Panc1 (cell line): ENCODE measurements around the gene PPM1F.

Experiments
- CTCF ChIP-seq: fragments of 450-650 bp; IDR thresholded peaks from 2 replicates; pipeline ENCODE4 v1.5.1; 2017; ENCODE audit warnings: mild to moderate bottlenecking
- POLR2AphosphoS5 ChIP-seq: IDR thresholded peaks from 2 replicates; pipeline ENCODE4 v1.6.1; 2012; ENCODE audit warnings: mild to moderate bottlenecking, low read depth, low read length, moderate library complexity
- REST ChIP-seq, 2 experiments: IDR thresholded peaks; 2 replicates each; pipeline ENCODE4 v1.6.1; 2011 to 2012; ENCODE audit warnings: low read depth in 2 of 2, control low read depth in 1 of 2, low read length in 1 of 2, mild to moderate bottlenecking in 1 of 2, moderate library complexity in 1 of 2; ENCODE audit not compliant: insufficient read depth in 1 of 2
- TCF7L2 ChIP-seq: IDR thresholded peaks from 2 replicates; pipeline ENCODE4 v1.6.1; 2011; ENCODE audit warnings: mild to moderate bottlenecking, low read depth, low read length, inconsistent platforms

DNA sequence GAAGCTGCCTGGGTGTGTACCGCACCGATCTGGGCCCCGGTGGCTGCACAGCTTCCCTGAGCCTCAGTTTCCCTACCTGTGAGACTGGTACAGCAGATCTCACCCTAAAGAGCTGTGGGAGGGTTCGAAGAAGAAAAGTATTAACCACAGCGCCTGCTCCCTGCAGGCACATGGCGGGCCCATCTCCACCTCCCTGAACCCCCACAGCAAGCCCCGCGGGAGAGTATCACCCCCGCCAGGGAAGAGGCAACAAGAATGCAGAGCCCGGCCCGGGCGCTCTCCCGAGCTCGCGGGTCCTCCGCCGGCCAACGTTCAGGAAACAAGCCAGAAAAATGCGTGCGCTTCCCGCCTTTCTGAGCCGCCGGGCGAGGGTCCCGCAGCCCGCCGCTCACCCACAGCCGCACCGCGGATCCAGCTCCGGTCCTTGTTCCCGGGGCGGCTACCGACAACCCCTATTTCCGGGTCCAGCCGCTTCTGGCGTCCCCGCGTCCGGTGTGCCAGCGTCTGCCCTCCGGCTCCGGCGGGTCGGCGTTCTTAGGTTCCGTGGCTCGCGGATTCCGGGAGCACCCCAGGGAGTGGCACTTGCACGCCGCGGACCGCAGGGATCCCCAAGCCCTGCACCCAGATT is 29.8 kb upstream of the PPM1F start, which contains the start of gene TOP3B:
- TF ChIP-seq CTCF (no peak), POLR2AphosphoS5 (peak; percentile 83; the same call in 1 of the 2 replicates), REST (IDR thresholded peaks at IDR 0.05; ENCODE audit: insufficient read depth in 1 of 2, low read depth in 2 of 2, low read length in 1 of 2) (peak; percentile 14 to 33; a peak in 1 of 4 replicates), TCF7L2 (no peak)
